LNCaP clone FGC (cell line): ENCODE results near the gene DNAH12.
A peak's percentile ranks its signal among the peaks of the same experiment; 100 is the strongest.

Experiments
- DNase-seq: peaks from one replicate; pipeline ENCODE4 v3.0.0-alpha.2; 2011; ENCODE audit warnings: low read depth
- H3K4me3 ChIP-seq: 2 replicates; pipeline ENCODE4 v1.5.1; 2011; ENCODE audit warnings: mild to moderate bottlenecking, low read depth, low read length, control low read depth
- CTCF ChIP-seq: IDR thresholded peaks from 2 replicates; pipeline ENCODE4 v1.5.1; 2012; ENCODE audit warnings: mild to moderate bottlenecking; ENCODE audit not compliant: control insufficient read depth, insufficient read depth; ENCODE audit errors: extremely low read depth

Gene DNAH12

GRCh38 chr3:57411715-57412114 is 132.4 kb downstream of the DNAH12 start:
- H3K4me3 ChIP-seq = no peak overlapping the region
- no peak for DNase-seq
- no peak for TF ChIP-seq CTCF

GRCh38 chr3:57409471-57409870 is 134.7 kb downstream of the DNAH12 start:
- TF ChIP-seq CTCF = no peak
- no peak for DNase-seq
- H3K4me3 ChIP-seq = no peak overlapping the region

- DNase-seq = no peak
- no peak for TF ChIP-seq CTCF
- no peak overlapping the region for H3K4me3 ChIP-seq
These were observed 141.5 kb downstream of the DNAH12 start for GRCh38 chr3:57402675-57403074.

GRCh38 chr3:57397175-57398026 is 146.7 kb downstream of the DNAH12 start:
- TF ChIP-seq CTCF = peak; percentile 96
- no peak overlapping the region for H3K4me3 ChIP-seq
- peak; percentile 42 for DNase-seq

- H3K4me3 ChIP-seq = no peak overlapping the region
- DNase-seq = no peak
- TF ChIP-seq CTCF = no peak
These were observed 150.2 kb downstream of the DNAH12 start for GRCh38 chr3:57393977-57394376.

- no peak overlapping the region for H3K4me3 ChIP-seq
- DNase-seq = no peak
- TF ChIP-seq CTCF = no peak
These were observed 152.4 kb downstream of the DNAH12 start for GRCh38 chr3:57391767-57392166.

GRCh38 chr3:57389271-57389670 is 154.9 kb downstream of the DNAH12 start:
- TF ChIP-seq CTCF = no peak
- no peak for DNase-seq
- no peak overlapping the region for H3K4me3 ChIP-seq
